NCI-H774 (cell line): Measurements from ENCODE around the gene DLL3.

Source experiments
- DNase-seq: peaks from one replicate; lab custom pipeline; 2025; lab: John Stamatoyannopoulos, UW

DLL3 gene

DNA sequence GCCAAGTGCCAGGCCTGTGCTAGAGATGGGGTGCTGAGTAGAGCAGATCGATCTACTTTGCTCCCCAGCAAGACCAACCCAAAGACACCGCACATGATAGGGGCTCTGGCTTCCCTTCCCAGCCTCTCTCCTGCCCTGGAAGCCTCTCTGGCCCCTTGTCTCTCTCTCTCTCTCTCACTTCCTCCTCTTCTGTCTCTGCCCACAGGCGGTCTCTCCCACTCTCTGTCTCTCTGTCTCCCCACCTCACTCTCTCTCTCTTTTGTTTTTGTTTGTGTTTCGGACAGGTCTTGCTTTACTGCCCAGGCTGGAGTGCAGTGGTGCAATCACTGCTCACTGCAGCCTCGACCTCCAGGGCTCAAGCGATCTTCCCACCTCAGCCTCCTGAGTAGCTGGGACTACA is 17.5 kb downstream of the DLL3 start:
- no peak for DNase-seq

DNA sequence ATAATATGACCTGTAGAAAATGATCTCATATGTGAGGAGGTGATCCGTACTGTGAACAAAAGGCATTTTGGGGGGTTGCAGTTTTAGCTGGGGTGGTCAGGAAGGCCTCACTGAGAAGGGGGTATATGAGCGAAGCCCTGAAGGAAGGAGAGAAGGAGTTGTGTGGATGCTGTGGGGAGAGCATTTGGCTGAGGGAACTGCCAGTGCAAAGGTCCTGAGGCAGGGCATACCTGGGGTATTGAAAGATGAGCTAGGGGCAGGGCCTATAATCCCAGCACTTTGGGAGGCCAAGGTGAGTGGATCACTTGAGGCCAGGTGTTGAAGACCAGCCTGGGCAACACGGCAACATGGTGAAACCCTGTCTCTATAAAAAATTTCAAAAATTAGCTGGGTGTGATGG is 18.7 kb downstream of the DLL3 start:
- no peak for DNase-seq

DNA sequence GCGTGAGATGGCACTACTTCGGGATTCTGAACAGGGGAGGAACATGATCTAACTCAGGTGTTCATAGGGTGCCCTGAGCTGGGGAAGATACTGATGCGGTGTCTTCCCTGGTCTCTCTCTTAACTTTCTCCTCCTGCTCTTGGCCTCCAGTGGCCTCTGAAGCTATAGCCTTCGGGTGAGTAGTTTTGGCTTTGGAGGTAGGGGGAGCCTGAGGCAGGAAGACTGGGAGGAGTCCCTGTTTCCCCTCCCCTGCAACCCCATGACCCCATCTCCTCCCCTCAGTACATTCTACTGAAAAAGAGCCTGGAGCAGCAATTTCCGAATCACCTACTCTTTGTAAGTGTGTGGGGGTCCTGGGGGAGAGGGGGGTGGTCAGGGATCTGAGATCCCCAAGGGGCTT is 19.7 kb downstream of the DLL3 start:
- DNase-seq: no peak

DNA sequence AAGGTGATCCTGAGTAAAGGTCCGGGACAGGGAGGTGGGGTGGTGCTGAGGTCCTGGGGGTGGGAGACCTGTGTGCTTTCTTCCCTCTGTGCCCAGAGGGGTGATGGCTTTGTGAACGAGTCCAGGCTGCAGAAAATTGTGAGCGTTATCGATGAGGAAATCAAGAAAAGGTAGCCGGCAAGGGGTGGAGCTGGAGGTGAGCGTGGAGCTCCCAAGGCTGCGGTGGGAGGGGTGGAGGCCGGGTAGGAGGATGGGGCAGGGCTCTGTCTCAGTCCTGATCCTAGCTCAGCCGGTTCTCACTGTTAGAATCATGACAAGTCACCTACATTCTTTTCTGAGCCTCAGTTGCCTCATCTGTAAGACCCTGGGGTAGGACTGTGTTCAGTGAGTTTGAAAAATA is 20.2 kb downstream of the DLL3 start:
- no peak for DNase-seq

DNA sequence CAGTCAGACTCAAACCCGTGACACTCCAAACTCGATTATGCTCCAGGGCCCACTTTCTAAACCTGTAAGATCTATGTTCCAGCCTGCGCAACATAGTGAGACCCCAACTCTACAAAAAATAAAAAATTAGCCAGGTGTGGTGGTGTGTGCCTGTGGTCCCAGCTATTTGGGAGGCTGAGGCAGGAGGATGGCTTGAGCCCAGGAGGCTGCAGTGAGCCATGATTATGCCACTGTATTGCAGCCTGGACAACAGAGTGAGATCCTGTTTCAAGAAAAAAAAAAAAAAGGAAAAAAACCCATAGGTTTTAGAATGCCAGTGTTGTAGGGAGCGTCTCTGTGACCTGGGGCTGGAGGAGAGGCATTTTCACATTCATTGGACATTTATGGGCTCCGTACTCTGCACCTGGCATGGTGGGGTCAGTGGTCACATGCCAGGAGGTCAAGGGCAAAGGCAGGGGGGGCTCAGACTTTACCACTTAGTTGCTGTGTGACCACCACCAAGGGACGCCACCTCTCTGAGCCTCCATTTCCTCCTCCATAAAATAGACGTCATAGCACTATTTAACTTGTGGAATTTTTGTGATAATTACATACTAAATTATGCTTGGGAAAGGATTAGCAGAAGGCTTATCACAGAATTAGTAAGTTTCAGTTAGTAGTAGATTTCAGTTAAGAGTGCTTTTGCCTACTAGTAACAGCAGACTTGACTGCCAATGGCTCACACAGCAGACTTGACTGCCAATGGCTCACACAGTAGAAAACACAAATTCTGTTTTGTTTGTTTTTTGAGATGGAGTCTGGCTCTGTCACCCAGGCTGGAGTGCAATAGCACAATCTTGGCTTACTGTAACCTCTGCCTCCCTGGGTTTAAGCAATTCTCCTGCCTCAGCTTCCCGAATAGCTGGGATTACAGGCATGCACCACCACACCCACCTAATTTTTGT is 22.1 kb downstream of the DLL3 start:
- no peak for DNase-seq

DNA sequence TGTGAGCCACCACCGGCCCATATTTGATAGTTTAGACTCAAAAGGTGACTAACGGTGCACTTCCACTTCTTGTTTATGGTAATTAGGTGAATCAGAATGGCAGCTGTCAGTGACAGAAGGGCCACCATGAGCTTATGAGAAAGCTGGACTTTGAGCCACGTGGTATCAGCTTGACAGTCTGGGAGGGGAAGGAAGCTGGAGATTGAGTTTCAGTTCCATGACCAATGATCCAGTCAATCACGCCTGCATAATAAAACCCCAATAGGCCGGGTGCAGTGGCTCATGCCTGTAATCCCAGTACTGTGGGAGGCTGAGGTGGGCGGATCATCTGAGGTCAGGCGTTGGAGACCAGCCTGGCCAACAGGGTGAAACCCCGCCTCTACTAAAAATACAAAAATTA is 25.7 kb downstream of the DLL3 start:
- DNase-seq: no peak

DNA sequence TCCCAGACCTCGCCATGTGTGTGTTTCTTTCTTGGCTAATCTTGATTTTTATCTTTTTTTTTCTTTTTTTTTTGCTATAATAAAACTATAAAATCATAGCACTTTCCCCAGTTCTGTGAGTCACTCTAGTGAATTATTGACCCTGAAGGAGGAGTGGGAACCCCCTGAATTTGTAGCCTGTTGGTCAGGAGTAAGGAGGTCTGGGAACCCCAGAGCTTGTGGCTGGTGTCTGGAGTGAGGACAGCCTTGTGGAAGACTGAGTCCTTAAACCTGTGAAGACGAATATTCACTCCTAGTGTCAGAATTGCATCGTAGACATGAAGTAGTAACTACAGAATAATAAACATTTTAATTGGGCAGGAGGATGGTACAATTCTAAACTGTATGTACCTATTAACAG is 26.5 kb downstream of the DLL3 start:
- no peak for DNase-seq

DNA sequence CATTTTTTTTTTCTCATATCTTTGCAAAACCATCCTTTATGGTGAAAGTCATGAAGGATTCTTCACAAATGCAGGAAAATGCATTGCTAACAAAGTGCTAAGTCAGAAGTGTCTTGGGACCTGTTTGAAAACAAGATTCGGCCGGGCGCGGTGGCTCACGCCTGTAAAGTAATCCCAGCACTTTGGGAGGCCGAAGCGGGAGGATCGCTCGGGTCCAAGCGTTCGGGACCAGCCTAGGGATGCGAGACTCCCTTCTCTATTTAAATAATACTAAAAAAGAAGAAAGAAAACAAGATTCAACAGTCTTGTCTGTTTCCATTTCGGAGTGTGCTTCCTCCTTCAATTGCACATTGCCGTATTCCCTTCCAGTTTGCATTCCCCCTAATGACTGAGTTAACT is 33.1 kb downstream of the DLL3 start:
- no peak for DNase-seq

DNA sequence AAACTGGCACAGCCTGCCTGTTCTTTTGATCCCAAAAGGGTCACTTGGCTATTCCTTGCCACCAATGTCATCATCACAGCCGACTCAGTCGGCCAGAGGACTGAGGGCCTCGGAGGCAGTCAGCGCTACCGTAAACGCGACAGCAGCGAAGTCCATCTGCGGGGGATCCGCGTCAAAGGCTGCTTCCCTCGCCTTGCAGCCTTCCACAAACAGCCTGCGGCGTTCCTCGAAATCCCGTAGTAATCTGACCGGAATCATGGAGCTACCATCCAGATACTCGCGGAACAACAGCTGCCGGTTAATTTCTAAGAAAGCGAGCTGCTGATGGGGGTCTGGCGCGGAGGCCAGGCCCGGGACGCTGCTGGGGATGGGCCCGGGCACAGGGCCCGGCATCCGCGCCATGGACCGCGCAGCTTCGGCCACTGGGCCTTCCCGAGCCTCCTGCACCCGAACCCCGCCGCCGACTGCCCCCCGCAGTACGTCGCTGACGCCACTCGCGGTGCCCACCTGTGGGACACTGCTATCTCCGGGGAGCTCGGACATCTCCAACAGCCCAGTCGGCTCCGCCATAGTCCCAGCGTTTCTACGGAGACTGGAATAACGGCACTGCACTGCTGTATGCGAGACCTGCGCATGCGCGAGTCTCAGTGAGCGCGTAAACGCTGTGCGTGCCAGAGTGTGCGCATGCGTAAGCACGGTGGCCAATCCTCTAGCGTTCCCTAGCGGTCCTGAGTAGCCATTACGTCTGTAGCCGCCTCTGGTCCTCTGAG is 33.7 kb downstream of the DLL3 start, which contains the start of gene EID2B:
TSS of gene EID2B (minus strand) at position 620 of the 770 bp plus-strand sequence. CDS start at position 570, 50 bp downstream.
- DNase-seq: peak; percentile 92

DNA sequence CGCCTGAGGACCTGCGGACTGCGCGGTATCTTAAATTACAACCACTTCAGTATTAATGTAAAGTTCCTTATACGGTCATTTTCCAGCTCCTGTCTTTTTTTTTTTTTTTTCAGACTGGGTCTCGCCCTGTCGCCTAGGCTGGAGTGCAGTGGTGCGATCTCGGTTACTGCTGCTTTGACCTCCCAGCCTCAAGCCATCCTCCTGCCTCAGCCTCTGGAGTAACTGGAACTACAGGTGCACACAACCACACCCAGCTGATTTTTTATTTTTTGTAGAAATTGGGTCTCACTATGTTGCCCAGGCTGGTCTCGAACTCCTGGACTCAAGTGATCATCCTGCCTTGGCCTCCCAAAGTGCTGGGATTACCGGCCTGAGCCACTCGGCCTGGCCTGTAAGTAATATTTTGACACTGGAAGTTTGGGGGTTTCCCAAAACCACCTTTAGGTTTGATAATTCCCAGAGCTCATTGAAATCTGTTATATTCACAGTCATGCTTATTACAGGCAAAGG is 34.3 kb downstream of the DLL3 start:
- no peak for DNase-seq

DNA sequence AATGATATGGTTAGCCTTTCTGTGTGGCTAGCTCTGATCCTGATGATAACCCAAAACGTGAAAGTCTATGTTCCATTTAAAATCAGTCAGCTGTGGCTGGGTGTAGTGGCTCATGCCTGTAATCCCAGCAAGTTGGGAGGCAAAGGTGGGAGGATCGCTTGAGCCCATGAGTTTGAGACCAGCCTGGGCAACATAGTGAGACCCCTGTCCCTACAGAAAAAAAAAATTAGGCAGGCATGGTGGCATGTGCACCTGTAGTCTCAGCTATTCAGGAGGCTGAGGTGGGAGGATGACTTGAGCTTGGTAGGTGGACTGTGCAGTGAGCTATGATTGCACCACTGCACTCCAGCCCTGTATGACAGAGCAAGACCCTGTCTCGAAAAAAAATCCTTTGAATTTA is 35.0 kb downstream of the DLL3 start:
- DNase-seq: no peak

DNA sequence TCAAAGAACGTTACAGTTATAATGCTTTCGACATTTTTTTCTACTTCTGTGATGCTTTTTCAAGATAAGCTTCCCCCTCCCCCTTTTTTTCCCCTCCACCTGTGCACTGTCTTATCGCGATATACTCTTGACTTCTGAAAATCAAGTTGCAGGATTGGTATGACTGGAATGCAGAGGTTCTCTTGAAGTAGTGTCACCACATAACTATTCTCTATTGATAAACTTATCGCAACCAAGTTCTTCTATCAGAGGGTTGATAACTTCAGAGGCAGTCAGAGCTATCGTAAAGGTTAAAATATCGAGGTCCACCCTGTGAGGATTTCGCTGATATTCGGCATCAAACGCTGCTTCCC is 40.4 kb downstream of the DLL3 start:
- DNase-seq: no peak

DNA sequence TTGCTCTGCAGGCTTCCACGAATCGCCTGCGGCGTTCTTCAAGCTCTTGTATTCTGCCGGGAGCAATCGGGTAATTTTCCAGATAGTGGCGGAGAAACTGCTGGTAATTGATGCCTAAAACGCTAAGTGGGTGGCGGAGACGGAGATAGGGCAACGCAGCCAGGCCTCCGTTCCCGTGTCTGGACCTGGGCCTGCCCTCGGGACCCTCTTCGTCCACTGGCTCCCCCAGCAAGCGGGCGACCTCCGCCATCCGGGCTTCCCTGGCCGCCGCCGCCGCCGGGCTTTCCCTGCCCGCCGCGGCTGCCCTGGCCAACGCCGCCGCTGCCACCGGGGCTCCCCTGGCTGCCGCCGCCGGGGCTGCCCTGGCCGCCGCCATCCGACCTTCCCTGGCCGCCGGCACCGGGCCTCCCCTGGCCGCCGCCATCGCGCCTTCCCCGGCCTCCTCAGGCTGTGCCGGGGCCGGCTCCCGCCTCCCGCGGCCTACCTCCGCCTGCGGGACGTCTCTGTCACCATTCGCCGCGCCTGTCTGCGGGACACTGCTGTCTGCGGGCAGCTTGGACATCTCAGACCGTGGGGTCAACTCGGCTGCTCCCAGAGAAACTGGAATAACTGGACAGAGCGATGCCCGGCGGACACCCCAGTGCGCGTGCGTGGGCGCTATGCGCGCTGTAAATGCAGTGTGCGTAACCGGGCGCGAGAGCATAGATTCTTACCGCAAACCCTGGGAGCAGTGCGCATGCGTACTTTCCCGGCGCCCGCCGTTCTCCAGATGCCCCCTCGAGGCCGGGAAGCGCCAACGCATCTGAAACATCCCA is 41.0 kb downstream of the DLL3 start, which contains the start of gene EID2:
TSS of gene EID2 (minus strand) at position 644 of the 815 bp plus-strand sequence. CDS start at position 562, 82 bp downstream.
- peak; percentile 87 for DNase-seq

DNA sequence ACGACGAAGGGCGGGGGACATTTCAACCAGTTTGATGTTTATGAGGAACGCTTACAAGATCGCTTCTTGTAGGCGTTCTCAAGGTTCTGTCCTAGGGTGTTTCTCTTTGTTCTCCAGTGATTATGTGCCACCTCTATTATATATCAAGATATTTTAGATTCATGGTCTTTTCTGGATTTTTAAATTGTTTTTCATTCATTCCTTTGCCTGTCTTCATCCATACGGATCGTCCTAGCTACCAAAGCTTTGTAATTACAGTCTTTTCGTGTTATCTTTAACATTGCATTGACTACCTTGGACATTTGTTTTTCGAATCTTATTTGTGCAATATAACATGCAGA is 41.6 kb downstream of the DLL3 start:
- no peak for DNase-seq

DNA sequence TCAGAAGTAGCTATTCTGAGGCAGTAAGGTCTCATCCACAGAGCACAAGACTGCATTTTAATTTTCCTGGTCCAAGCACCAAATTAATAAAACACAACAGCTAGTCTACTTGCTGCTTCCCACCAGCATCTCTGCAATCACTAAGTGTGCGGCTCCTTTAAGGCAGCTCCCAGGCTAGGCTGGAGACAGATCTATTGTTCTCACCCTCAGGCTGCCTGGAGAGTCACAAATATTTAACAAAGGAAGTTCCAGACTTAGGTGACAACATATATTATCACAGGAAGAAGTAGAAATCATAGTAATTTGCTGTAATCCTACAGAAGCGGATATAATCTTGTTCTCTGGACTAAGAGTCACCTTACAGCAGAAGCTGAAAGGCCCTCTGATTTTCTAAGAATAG is 43.5 kb downstream of the DLL3 start:
- no peak for DNase-seq

DNA sequence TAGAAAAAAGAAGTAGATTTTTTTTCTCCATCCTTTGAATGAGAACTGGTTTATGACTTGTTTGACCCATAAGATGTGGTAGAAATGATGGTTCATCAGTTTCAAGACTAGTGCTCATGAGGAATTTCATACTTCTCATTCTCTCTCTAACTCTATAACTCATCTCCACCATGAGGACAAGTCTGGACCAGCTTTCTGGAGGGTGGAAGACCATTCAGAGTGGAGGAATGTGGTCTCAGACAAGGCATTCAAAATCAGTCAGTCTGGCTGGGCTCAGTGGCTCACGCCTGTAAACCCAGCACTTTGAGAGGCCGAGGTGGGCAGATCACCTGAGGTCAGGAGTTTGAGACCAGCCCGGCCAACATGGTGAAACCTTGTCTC is 44.7 kb downstream of the DLL3 start:
- no peak for DNase-seq

DNA sequence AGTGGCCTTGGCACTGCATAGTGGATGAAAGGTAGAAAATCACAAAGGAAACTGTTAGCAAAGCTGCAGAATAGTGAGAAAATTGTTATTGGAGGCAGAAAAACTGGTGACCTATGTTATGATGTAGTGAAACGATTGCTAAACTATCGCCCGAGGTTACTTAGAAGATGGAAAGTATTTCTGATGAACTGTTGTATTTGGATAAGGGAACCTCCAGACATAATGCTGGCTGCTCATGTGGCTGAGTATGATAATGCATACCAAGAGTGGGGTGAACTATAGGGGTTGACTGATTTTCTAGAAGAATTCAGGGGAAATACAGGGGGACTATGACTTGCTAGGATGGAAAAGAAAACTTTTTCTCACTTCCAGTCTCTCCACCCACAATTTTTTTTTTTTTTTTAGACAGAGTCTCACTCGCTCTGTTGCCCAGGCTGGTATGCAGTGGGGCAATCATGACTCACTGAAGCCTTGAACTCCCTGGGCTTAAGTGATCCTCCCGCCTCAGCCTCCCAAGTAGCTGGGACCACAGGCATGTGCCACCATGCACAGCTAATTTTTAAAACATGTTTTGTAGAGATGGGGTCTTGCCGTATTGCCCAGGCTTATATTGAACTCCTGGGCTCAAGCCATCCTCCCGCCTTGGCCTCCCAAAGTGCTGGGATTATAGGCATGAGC is 45.6 kb downstream of the DLL3 start:
- no peak for DNase-seq

DNA sequence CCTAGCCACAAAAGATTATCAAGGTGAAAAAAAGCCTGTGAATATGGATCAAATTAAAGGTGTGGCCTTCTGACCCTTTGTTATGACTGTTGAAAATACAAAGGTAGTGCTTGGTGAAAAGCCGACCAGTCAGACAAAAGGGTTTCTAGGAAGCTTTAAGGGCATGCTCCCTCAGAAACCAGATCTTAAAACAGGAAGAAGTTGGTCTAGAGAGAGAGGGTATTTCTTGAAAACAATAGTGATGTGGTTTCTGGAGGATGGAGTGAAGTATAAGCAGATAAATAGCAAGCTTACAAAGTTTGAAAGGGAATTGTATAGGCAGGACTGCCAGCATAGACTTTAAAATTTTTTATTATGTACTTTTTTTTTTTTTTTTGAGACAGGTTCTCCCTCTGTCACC is 46.2 kb downstream of the DLL3 start:
- no peak for DNase-seq

DNA sequence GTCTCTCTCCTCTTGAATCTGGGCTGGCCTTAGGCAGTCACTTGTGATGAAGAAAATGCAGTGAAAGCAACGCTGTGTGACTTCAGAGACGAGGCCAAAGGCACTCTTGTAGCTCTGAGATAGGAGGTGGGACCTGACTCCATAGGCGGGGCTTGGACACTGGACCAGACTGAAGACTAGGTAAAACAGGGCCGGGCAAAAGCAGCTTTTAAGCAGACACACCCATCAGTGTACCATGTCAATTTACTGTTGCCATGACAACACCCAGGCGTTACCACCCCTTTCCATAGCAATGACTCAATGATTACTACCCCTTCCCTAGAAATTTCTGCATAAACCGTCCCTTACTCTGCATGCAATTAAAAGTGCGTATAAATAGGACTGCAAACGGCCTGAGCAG is 47.9 kb downstream of the DLL3 start:
- DNase-seq: no peak

DNA sequence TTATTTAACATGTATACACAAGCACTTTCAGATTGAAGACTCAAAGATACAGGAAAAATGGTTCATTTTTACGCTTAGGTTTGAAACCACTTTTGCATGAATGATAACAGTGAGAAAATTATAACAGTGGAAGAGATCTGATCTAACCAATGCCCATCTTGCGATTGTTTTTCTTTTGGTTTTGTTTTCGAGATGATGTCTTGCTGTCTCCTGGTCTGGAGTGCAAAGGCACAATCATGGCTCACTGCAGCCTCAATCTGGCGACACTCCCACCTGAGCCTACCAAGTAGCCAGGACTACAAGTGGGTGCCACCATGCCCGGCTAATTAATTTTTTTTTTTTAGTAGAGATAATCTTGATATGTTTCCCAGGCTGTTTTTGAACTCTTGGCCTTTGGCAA is 51.5 kb downstream of the DLL3 start:
- no peak for DNase-seq

DNA sequence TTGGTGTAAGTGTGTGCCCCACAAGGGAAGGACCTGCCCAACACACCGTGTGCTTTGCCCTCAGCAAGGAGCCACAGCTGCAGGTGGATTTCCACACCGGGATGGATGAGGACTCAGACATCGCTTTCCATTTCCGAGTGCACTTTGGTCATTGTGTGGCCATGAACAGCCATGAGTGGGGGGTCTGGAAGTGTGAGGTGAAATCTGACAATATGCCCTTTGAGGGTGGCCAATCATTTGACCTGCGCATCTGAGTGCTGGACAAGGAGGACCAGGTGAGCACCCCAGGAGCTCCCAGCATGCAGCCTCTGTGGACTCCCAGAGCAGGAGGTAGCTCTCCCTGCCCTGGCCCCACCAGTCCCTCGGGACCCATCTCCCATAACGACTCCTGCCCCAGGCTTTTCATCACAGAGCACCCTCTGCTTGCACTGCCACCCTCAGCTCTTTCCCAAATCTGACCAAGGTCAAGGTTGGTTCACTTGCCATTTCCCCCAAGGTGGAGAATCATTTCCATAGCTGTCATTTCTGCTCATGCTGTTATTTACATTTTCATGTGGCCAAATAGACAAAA is 54.4 kb downstream of the DLL3 start:
- no peak for DNase-seq
